Suppressor macrophage treated with lipopolysaccharide for 1 hour (primary cell): ENCODE data around the gene FAHD2A.
"Not testable (repeated sequence)": the region's sequence is repeated elsewhere in the genome, so short reads cannot be mapped to it uniquely, and the experiment has no call there.

Source experiments
- DNase-seq, 3 donors: peaks; one replicate each; pipeline ENCODE4 v3.0.0-alpha.2; 2020 to 2022

The FAHD2A gene, protein sequence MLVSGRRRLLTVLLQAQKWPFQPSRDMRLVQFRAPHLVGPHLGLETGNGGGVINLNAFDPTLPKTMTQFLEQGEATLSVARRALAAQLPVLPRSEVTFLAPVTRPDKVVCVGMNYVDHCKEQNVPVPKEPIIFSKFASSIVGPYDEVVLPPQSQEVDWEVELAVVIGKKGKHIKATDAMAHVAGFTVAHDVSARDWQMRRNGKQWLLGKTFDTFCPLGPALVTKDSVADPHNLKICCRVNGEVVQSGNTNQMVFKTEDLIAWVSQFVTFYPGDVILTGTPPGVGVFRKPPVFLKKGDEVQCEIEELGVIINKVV

GRCh38 chr2:95402370-95403203 lies at the start of gene FAHD2A:
Gene FAHD2A (plus strand): TSS chr2:95402708. CDS start chr2:95405559, 2,851 bp downstream.
- DNase-seq: peak; percentile 96 to 98 (median 98)

DNA sequence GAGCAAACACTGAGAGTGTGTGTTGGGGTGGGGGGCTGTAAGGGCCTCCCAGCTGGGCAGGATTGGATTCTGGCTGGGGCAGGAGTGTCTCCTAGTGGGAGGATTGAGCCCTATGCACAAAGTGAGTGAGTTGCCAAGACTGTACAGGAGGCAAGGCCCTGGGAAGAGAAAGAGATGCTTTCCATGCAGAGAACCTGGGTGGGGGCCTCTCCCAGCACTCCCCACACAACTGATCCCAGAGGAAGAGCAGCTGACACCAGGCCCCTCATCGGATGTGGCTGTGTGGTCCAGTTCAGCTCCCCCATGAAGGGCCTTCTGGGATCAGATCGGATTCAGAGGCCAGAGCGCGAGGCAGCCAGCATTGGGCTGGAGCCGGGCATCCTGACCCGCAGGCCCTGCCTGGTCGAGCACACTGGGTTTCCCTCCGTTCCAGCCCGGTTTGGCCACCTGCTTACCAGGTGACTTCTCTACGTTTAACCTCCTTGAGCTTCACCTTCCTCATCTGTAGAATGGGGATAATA lies 49.4 kb upstream of the FAHD2A start:
- no peak for DNase-seq

DNA sequence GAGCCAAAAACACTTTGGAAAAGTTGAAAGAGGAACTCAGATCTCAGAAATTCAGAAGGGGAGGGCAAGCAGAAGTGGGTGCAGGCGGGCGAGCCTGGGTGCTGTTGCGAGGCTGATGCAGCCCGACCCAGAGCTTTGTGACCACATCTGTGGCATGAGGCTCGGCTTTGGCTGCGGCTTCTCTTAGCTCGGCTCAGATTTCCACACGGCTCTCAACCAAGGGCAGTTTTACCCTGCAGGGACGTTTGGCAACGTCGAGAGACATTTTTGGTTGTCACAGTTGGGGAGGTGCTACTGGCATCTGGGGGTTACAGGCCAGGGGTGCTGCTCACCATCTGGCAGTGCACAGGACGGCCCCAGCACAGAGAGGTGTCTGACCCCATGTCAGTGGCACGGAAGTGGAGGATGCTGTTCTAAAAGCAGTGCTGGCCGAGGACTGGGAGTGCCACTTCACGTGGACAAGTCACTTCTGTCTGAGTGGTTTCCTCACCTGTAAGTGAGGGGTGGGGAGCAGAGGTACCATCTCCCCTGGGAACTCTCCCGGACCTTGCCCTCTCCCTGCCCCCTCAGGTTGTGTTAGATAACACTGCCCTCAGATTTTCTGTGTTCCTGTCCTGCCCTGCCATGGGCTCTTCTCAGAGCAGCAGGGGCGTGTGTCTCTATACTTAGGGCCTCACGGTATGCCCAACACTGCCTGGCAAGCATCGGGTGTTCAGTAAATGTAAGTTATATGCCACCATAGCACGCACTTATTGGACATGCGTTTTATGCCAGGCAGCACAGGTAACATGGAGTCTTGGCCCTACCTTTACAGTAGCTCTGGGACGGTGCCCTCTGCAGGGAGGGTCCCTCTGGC lies 48.7 kb upstream of the FAHD2A start:
- DNase-seq: peak in 1 of 3 donors; percentile 4

DNA sequence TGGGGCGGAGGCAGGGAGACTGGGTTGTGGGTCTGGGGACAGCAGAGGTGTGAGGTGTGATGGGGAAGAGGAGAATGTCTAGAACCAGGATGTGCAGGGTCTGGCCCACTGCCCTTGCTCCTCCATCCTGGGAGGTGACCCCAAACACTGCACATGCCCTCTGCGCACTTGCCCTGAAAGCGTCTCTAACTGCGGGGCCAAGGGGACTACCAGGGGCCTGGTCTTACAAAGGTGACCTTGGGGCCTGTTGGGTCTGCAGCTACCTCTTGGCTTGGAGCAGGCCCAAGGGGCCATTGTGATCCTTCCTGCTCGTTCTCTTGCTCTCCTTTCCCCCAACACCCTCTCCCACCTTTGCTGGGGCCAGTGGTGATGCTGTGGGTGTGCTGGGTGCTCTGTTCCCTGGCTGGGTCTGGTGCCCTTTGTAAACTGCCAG lies 48.0 kb upstream of the FAHD2A start:
- no peak for DNase-seq

DNA sequence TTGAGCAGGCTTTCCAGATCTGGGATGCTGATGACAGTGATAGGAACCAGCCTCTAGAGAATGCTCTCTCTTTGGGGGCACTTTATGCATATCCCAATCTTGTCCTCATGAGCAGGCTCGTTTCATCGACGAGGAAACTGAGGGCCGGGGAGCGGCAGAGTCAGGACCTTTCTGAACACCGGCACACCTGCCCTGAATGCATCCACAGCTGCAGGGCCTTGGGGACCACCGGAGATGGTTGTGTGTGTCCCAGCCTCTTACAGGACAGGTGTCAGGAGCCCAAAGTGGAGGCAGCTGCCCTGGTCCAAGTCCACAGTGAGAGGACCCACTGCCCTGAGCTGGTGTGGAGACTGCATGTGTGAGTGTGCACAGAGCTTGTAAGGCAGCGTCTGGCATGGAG lies 47.6 kb upstream of the FAHD2A start:
- DNase-seq: no peak

- DNase-seq: not testable (repeated sequence)
These were observed 47.0 kb upstream of the FAHD2A start for GRCh38 chr2:95355486-95355885.

- no peak for DNase-seq
These were observed 45.4 kb upstream of the FAHD2A start for GRCh38 chr2:95356821-95357700.

- DNase-seq: no peak
These were observed 44.7 kb upstream of the FAHD2A start for GRCh38 chr2:95357717-95358280.

GRCh38 chr2:95359031-95359430 lies 43.5 kb upstream of the FAHD2A start:
- no peak for DNase-seq

- DNase-seq: no peak
These were observed 43.0 kb upstream of the FAHD2A start for GRCh38 chr2:95359501-95359930.

- DNase-seq: no peak
These were observed 41.1 kb upstream of the FAHD2A start for GRCh38 chr2:95361216-95361980.

DNA sequence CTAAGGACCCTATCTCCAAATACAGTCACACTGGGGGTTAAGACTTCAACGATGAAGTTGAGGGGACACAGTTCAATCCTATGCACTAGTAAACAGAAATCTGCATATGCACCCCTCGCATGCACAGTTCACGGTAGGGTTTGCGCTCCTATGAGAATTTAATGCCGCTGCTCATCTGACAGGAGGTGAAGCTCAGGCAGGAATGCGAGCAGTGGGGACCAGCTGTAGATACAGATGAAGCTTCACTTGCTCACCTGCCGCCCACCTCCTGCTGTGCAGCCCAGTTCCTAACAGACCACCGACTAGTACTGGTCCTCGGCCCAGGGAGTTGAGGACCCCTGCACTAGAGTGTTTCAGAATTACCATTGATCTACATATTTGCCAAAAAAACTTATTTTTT lies 40.0 kb upstream of the FAHD2A start:
- DNase-seq: no peak

DNA sequence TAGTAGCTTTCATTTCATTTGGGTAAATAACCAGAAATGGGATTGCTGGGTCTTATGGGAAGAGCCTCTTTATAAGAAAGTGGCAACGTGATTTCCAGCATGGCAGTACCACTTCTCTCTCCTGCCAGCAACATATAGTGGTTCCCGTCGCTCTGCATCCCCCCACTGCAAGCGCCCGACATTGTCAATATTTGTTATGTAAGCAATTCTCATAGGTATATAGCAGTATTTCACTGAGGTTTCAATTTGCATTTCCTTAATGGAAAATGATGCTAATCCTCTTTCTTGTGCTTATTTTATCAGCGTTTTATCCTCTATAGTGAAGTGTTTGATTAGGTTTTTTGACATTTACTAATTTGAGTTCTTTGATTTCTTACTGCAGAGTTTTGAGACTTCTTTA lies 36.0 kb upstream of the FAHD2A start:
- no peak for DNase-seq

- no peak for DNase-seq
These were observed 30.2 kb upstream of the FAHD2A start for GRCh38 chr2:95372216-95372829.

- DNase-seq: no peak
These were observed 29.7 kb upstream of the FAHD2A start for GRCh38 chr2:95372845-95373244.

- DNase-seq: no peak
These were observed 28.5 kb upstream of the FAHD2A start for GRCh38 chr2:95374029-95374428.

- DNase-seq: no peak
These were observed 28.0 kb upstream of the FAHD2A start for GRCh38 chr2:95374451-95374920.

- no peak for DNase-seq
These were observed 27.5 kb upstream of the FAHD2A start for GRCh38 chr2:95374921-95375471.

- no peak for DNase-seq
These were observed 26.9 kb upstream of the FAHD2A start for GRCh38 chr2:95375532-95376150.
